B cell (primary cell): Measurements from ENCODE around the gene THUMPD1. TPM values are rescaled to one million over a fixed set of nuclear protein-coding genes. Genes with fewer than 3 reads are reported as not detected.

ENCODE experiments used
- ATAC-seq: fragments of 200-7000 bp; cut with Tn5 transposase; one replicate; pipeline ENCODE4 v1.10.0; 2021; ENCODE audit warnings: low read depth, mild to moderate bottlenecking, moderate number of reproducible peaks, moderate library complexity
- CTCF ChIA-PET: fragments of 350-600 bp; sonication (Branson Sonifier 250); formaldehyde crosslinking; loops from one replicate; lab custom pipeline; 2021; ENCODE audit warnings: antibody characterized with exemption, inconsistent platforms; lab: Charles Lee
- POLR2A ChIA-PET: fragments of 350-600 bp; sonication (Branson Sonifier 250); formaldehyde crosslinking; loops from one replicate; lab custom pipeline; 2021; ENCODE audit warnings: antibody characterized with exemption; lab: Charles Lee
- DNase-seq: peaks from one replicate; pipeline ENCODE4 v3.0.0; 2013
- H2AFZ ChIP-seq: 2 replicates; pipeline ENCODE4 v1.6.1; 2012; ENCODE audit warnings: mild to moderate bottlenecking, low read depth, low read length; ENCODE audit not compliant: insufficient read depth, poor library complexity, severe bottlenecking
- H3K27ac ChIP-seq, 2 donors: 1 replicate in 1 of 2; 2 replicates in 1 of 2; pipeline ENCODE4 v1.5.1; 2012 to 2013; ENCODE audit warnings: low read length in 2 of 2, mild to moderate bottlenecking in 2 of 2, moderate library complexity in 1 of 2
- H3K27me3 ChIP-seq, 4 experiments: fragments of 200-600 bp in 1 of 4; sonication (generic) in 1 of 4; replicated peaks in 1 of 4; 1 replicate in 2 of 4; 2 replicates in 2 of 4; pipeline versions ENCODE4 v1.6.1 to v1.7.0; 2013 to 2016; ENCODE audit warnings: low read length in 3 of 4, mild to moderate bottlenecking in 2 of 4, mixed read lengths in 1 of 4, moderate library complexity in 1 of 4; ENCODE audit not compliant: insufficient read depth in 4 of 4, control insufficient read depth in 3 of 4; ENCODE audit errors: control extremely low read depth in 1 of 4
- H3K36me3 ChIP-seq, 2 experiments: replicated peaks in 1 of 2; 1 replicate in 1 of 2; 2 replicates in 1 of 2; pipeline versions ENCODE4 v1.6.1 to v1.7.1; 2013; ENCODE audit warnings: low read length in 1 of 2; ENCODE audit not compliant: insufficient read depth in 2 of 2, control insufficient read depth in 1 of 2; ENCODE audit errors: control extremely low read depth in 1 of 2, extremely low read depth in 1 of 2
- H3K4me1 ChIP-seq, 2 donors: fragments of 200-600 bp in 1 of 2; sonication (generic) in 1 of 2; 1 replicate in 1 of 2; 2 replicates in 1 of 2; pipeline versions ENCODE4 v1.5.1 to v1.6.1; 2013 to 2017; ENCODE audit warnings: low read length in 2 of 2; ENCODE audit not compliant: control insufficient read depth in 2 of 2, insufficient read depth in 2 of 2
- H3K4me2 ChIP-seq: replicated peaks from 2 replicates; pipeline ENCODE3; 2012; ENCODE audit warnings: mild to moderate bottlenecking, low read depth, low read length; ENCODE audit not compliant: poor library complexity, severe bottlenecking
- H3K4me3 ChIP-seq, 5 experiments: fragments of 200-600 bp in 1 of 5; sonication (generic) in 1 of 5; 1 replicate in 3 of 5; 2 replicates in 2 of 5; pipeline versions ENCODE4 v1.5.1 to v1.7.0; 2011 to 2016; ENCODE audit warnings: low read length in 4 of 5, mild to moderate bottlenecking in 4 of 5, low read depth in 2 of 5, control low read depth in 1 of 5, moderate library complexity in 1 of 5; ENCODE audit not compliant: insufficient read depth in 1 of 5; ENCODE audit errors: control extremely low read depth in 1 of 5, extremely low read depth in 1 of 5
- H3K79me2 ChIP-seq: fragments of 200-600 bp; sonication (generic); one replicate; pipeline ENCODE4 v1.6.0; 2016; ENCODE audit warnings: low read length; ENCODE audit not compliant: control insufficient read depth, insufficient read depth
- H3K9ac ChIP-seq: fragments of 200-600 bp; sonication (generic); 2 replicates; pipeline ENCODE4 v1.6.1; 2017; ENCODE audit warnings: mild to moderate bottlenecking, low read length, moderate library complexity
- H3K9me3 ChIP-seq, 3 donors: one replicate each; pipeline versions ENCODE4 v1.6.1 to v1.7.1; 2013; ENCODE audit warnings: low read length in 2 of 3; ENCODE audit not compliant: control insufficient read depth in 2 of 3, insufficient read depth in 1 of 3; ENCODE audit errors: control extremely low read depth in 1 of 3
- H4K20me1 ChIP-seq: 2 replicates; pipeline ENCODE4 v1.6.0; 2012; ENCODE audit warnings: mild to moderate bottlenecking, low read length; ENCODE audit not compliant: insufficient read depth, control insufficient read depth, poor library complexity, severe bottlenecking
- H3K27ac Mint-ChIP-seq: one replicate; pipeline ENCODE4 v1.8.0; 2021; ENCODE audit warnings: mixed read lengths
- H3K27me3 Mint-ChIP-seq: one replicate; pipeline ENCODE4 v1.8.0; 2021; ENCODE audit warnings: mixed read lengths
- H3K4me1 Mint-ChIP-seq: one replicate; pipeline ENCODE4 v1.8.0; 2021; ENCODE audit warnings: mixed read lengths
- H3K4me3 Mint-ChIP-seq: one replicate; pipeline ENCODE4 v1.8.0; 2021; ENCODE audit warnings: mixed read lengths
- H3K9me3 Mint-ChIP-seq: one replicate; pipeline ENCODE4 v1.8.0; 2022; ENCODE audit warnings: mixed read lengths; ENCODE audit not compliant: insufficient read depth
- EZH2 ChIP-seq: IDR thresholded peaks from 2 replicates; pipeline ENCODE4 v1.6.1; 2012; ENCODE audit warnings: borderline replicate concordance, low read depth, mild to moderate bottlenecking, moderate library complexity, low read length; ENCODE audit not compliant: insufficient read depth, poor library complexity, severe bottlenecking
- WGBS: methylation state at CpG from one replicate; pipeline ENCODE4 v1.1.5; 2013; ENCODE audit warnings: missing lambda C conversion rate; ENCODE audit not compliant: insufficient coverage; 5-methylcytosine and 5-hydroxymethylcytosine counted together
- intact Hi-C: fragments of 100-400 bp; cut with micrococcal nuclease; formaldehyde crosslinking; loops from one replicate; pipeline ENCODE4 v1.10.0; 2022
- polyA plus RNA-seq: library from polyadenylated mRNA; depleted of rRNA; stranded (reverse); fragments of >200 nt; gene quantifications from 2 replicates; pipeline ENCODE4 v1.2.3, GENCODE V29; 2012
- total RNA-seq, 2 donors: library from RNA; stranded (reverse); fragments of 120-200 nt in 1 of 2; gene quantifications; 1 replicate in 1 of 2; 2 replicates in 1 of 2; pipeline versions ENCODE4 v1.2.3 to v1.2.4, GENCODE V29; 2013 to 2022
- TF ChIP-seq, protein P1 (sequence below): fragments of 200-600 bp; IDR thresholded peaks from one replicate; pipeline ENCODE4 v1.8.0; 2022; ENCODE audit warnings: antibody characterized with exemption, mild to moderate bottlenecking

The THUMPD1 gene
- total and polyA plus RNA-seq, 2 donors (not counting 1 experiment from before 2014, with no cell fraction given), result 52.5 to 72.6 TPM

DNA sequence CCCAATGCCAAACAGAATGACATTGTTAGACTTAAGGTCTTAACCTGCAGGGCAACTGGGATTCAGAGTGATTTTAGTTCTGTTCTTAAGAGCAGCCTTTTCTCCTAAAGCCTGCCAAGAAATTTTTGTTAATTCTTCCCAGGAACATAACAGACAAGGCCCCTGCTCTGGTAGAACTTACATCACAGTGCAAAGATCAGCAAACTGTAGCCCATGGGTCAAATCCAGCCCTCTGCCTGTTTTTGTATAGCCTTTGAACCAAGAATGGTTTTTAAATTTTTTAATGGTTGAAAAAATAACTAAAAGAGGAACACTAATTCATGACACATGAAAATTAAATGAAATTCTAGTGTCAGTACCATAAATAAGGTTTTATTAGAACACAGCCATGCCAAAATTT is 26.0 kb upstream of the THUMPD1 start:
- no peak for ATAC-seq
- intact Hi-C loops, result no loop called here
- Histone ChIP-seq H3K9me3 (no peaks in the 10 kb centered on the region), H2AFZ (no peak overlapping the region), H3K27ac (no peak overlapping the region), H3K4me2 (no peak overlapping the region), H4K20me1 (no peaks in the 10 kb centered on the region), H3K9ac (no peak overlapping the region), H3K36me3 (no peaks in the 10 kb centered on the region), H3K4me1 (peaks cover 10 to 15% of the 10 kb centered on the region in 2 donors), H3K79me2 (no peaks in the 10 kb centered on the region), H3K4me3 (no peak overlapping the region), H3K27me3 (no peaks in the 10 kb centered on the region)
- ChIA-PET CTCF (no interaction called here), POLR2A (no interaction called here)
- TF ChIP-seq EZH2, result no peak
- TF ChIP-seq, protein P1, sequence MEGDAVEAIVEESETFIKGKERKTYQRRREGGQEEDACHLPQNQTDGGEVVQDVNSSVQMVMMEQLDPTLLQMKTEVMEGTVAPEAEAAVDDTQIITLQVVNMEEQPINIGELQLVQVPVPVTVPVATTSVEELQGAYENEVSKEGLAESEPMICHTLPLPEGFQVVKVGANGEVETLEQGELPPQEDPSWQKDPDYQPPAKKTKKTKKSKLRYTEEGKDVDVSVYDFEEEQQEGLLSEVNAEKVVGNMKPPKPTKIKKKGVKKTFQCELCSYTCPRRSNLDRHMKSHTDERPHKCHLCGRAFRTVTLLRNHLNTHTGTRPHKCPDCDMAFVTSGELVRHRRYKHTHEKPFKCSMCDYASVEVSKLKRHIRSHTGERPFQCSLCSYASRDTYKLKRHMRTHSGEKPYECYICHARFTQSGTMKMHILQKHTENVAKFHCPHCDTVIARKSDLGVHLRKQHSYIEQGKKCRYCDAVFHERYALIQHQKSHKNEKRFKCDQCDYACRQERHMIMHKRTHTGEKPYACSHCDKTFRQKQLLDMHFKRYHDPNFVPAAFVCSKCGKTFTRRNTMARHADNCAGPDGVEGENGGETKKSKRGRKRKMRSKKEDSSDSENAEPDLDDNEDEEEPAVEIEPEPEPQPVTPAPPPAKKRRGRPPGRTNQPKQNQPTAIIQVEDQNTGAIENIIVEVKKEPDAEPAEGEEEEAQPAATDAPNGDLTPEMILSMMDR, result no peak
- peaks cover 13% of the 10 kb centered on the region for H3K4me1 Mint-ChIP-seq
- no peak for DNase-seq
- no peak overlapping the region for H3K27ac Mint-ChIP-seq
- no peaks in the 10 kb centered on the region for H3K9me3 Mint-ChIP-seq
- H3K4me3 Mint-ChIP-seq, result no peak overlapping the region
- no peaks in the 10 kb centered on the region for H3K27me3 Mint-ChIP-seq

DNA sequence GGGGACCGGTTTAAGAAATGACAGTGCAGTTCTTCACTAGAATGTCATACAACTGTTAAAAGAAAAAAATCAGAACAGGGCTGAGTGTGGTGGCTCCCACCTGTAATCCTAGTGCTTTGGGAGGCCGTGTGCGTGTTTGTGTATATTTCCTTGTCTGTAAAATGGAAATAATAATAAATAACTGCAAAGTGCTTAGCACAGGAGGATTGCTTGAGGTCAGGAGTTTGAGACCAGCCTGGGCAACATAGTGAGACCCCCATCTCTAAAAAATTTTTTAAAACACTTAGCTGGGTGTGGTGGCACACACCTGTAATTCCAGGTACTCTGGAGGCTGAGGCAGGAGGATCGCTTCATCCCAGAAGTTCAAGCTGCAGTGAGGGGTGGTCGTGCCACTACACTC is 24.7 kb upstream of the THUMPD1 start:
- Histone ChIP-seq H3K27ac (no peak overlapping the region), H3K9me3 (no peaks in the 10 kb centered on the region), H3K4me1 (peaks cover 10 to 15% of the 10 kb centered on the region in 2 donors), H3K27me3 (no peaks in the 10 kb centered on the region), H3K4me2 (no peak overlapping the region), H3K79me2 (peaks cover 8% of the 10 kb centered on the region), H3K9ac (no peak overlapping the region), H2AFZ (no peak overlapping the region), H3K36me3 (no peaks in the 10 kb centered on the region), H3K4me3 (no peak overlapping the region), H4K20me1 (no peaks in the 10 kb centered on the region)
- TF ChIP-seq, protein P1, result no peak
- no peak for TF ChIP-seq EZH2
- Mint-ChIP-seq H3K4me3 (no peak overlapping the region), H3K27ac (no peak overlapping the region), H3K9me3 (no peaks in the 10 kb centered on the region), H3K4me1 (peaks cover 13% of the 10 kb centered on the region), H3K27me3 (no peaks in the 10 kb centered on the region)
- intact Hi-C loops, result no loop called here
- ATAC-seq (no peak), DNase-seq (no peak)
- ChIA-PET CTCF (no interaction called here), POLR2A (no interaction called here)
- 100% methylated on average over 1 of the region's 5 CpGs for WGBS
